Type B pancreatic cell (in vitro differentiated cells): Measurements from ENCODE around the gene MYCBP. TPM values are rescaled to one million over a fixed set of nuclear protein-coding genes. Genes with fewer than 3 reads are reported as not detected.
"Not testable (repeated sequence)": the region's sequence is repeated elsewhere in the genome, so short reads cannot be mapped to it uniquely, and the experiment has no call there.

Experiments
- DNase-seq: peaks from one replicate; pipeline ENCODE4 v3.0.0; 2021; ENCODE audit warnings: mixed read lengths; ENCODE audit not compliant: unreplicated experiment; ENCODE audit errors: extremely low spot score
- H3K27ac Mint-ChIP-seq: 2 replicates; pipeline ENCODE4 v1.8.0; 2021; ENCODE audit warnings: mild to moderate bottlenecking, mixed read lengths
- H3K27me3 Mint-ChIP-seq: 2 replicates; pipeline ENCODE4 v1.8.0; 2021; ENCODE audit warnings: mixed read lengths
- H3K36me3 Mint-ChIP-seq: 2 replicates; pipeline ENCODE4 v1.8.0; 2021; ENCODE audit warnings: mixed read lengths
- H3K4me1 Mint-ChIP-seq: one replicate; pipeline ENCODE4 v1.8.0; 2021; ENCODE audit warnings: mixed read lengths; ENCODE audit not compliant: unreplicated experiment
- H3K4me3 Mint-ChIP-seq: 2 replicates; pipeline ENCODE4 v1.8.0; 2021; ENCODE audit warnings: mild to moderate bottlenecking, mixed read lengths
- H3K9me3 Mint-ChIP-seq: 2 replicates; pipeline ENCODE4 v1.8.0; 2021; ENCODE audit warnings: mixed read lengths
- CTCF ChIP-seq: fragments of 200-600 bp; sonication (generic); conservative IDR thresholded peaks from 2 replicates; pipeline ENCODE4 v1.5.0; 2021; ENCODE audit warnings: antibody characterized with exemption, mild to moderate bottlenecking
- total RNA-seq: library from RNA; stranded (reverse); gene quantifications from 2 replicates; pipeline ENCODE4 v1.2.1, GENCODE V29; 2021; ENCODE audit warnings: low replicate concordance

Gene MYCBP
- total RNA-seq, 1 donor from 2014 or later = 20.0 TPM

GRCh38 chr1:38915352-38915948 is 42.3 kb upstream of the MYCBP start:
- Mint-ChIP-seq H3K4me1 (no peaks in the 10 kb centered on the region), H3K27ac (no peak overlapping the region), H3K9me3 (no peaks in the 10 kb centered on the region), H3K36me3 (peaks cover 4% of the 10 kb centered on the region), H3K27me3 (no peaks in the 10 kb centered on the region), H3K4me3 (no peak overlapping the region)
- DNase-seq = no peak
- no peak for TF ChIP-seq CTCF

GRCh38 chr1:38914908-38915307 is 41.8 kb upstream of the MYCBP start:
- not testable (repeated sequence) for H3K36me3 Mint-ChIP-seq, DNase-seq, H3K27me3 Mint-ChIP-seq, H3K4me1 Mint-ChIP-seq, H3K9me3 Mint-ChIP-seq, H3K27ac Mint-ChIP-seq, H3K4me3 Mint-ChIP-seq

- Mint-ChIP-seq H3K36me3 (no peaks in the 10 kb centered on the region), H3K9me3 (no peaks in the 10 kb centered on the region), H3K27me3 (no peaks in the 10 kb centered on the region), H3K4me3 (no peak overlapping the region), H3K4me1 (no peaks in the 10 kb centered on the region), H3K27ac (no peak overlapping the region)
- no peak for DNase-seq
- TF ChIP-seq CTCF = no peak
Measured at GRCh38 chr1:38908821-38909220, 35.7 kb upstream of the MYCBP start.

- no peak overlapping the region for H3K27ac Mint-ChIP-seq
- no peaks in the 10 kb centered on the region for H3K9me3 Mint-ChIP-seq
- H3K4me1 Mint-ChIP-seq = no peaks in the 10 kb centered on the region
- H3K4me3 Mint-ChIP-seq = no peak overlapping the region
- no peak for TF ChIP-seq CTCF
- H3K27me3 Mint-ChIP-seq = no peaks in the 10 kb centered on the region
- H3K36me3 Mint-ChIP-seq = no peaks in the 10 kb centered on the region
- DNase-seq = no peak
Measured at GRCh38 chr1:38905985-38906384, 32.8 kb upstream of the MYCBP start.

GRCh38 chr1:38899560-38899959 is 26.4 kb upstream of the MYCBP start:
- Mint-ChIP-seq H3K4me3 (no peak overlapping the region), H3K4me1 (no peaks in the 10 kb centered on the region), H3K36me3 (no peaks in the 10 kb centered on the region), H3K27me3 (no peaks in the 10 kb centered on the region), H3K9me3 (no peaks in the 10 kb centered on the region), H3K27ac (no peak overlapping the region)
- DNase-seq = no peak
- no peak for TF ChIP-seq CTCF

GRCh38 chr1:38898653-38899230 is 25.6 kb upstream of the MYCBP start:
- Mint-ChIP-seq H3K27ac (no peak overlapping the region), H3K4me3 (no peak overlapping the region), H3K36me3 (no peaks in the 10 kb centered on the region), H3K4me1 (no peaks in the 10 kb centered on the region), H3K27me3 (no peaks in the 10 kb centered on the region), H3K9me3 (no peaks in the 10 kb centered on the region)
- DNase-seq = no peak
- TF ChIP-seq CTCF = no peak
